WTC11 (cell line): ENCODE measurements around the gene NLRC5.

Source experiments
- CTCF ChIP-seq: fragments of 200-600 bp; IDR thresholded peaks from 2 replicates; pipeline ENCODE4 v1.8.0; 2022; ENCODE audit warnings: antibody characterized with exemption
- ELF4 ChIP-seq: sonication (generic); formaldehyde crosslinking; IDR thresholded peaks from 2 replicates; pipeline ENCODE4 v1.8.1; 2022; ENCODE audit warnings: low read depth, mild to moderate bottlenecking, moderate library complexity, missing genetic modification reagents

- TF ChIP-seq CTCF (no peak), ELF4 (CRISPR knock-in tag) (no peak)
Measured at GRCh38 chr16:57089406-57089805, 100.0 kb downstream of the NLRC5 start.
